Forelimb muscle (tissue), 1 donor: ENCODE measurements around the gene LTA4H. TPM values are rescaled to one million over a fixed set of nuclear protein-coding genes. Genes with fewer than 3 reads are reported as not detected.
"Not testable (repeated sequence)": the region's sequence is repeated elsewhere in the genome, so short reads cannot be mapped to it uniquely, and the experiment has no call there.

Source experiments
- DNase-seq: peaks from one replicate; pipeline ENCODE4 v3.0.0-alpha.2; 2013; ENCODE audit warnings: low read depth
- polyA plus RNA-seq: library from polyadenylated mRNA; unstranded; fragments of 120-200 nt; gene quantifications from one replicate; pipeline ENCODE4 v1.2.1, GENCODE V29; 2013; ENCODE audit not compliant: insufficient read length

LTA4H gene
- polyA plus RNA-seq, 1 donor: 74.4 TPM

DNA sequence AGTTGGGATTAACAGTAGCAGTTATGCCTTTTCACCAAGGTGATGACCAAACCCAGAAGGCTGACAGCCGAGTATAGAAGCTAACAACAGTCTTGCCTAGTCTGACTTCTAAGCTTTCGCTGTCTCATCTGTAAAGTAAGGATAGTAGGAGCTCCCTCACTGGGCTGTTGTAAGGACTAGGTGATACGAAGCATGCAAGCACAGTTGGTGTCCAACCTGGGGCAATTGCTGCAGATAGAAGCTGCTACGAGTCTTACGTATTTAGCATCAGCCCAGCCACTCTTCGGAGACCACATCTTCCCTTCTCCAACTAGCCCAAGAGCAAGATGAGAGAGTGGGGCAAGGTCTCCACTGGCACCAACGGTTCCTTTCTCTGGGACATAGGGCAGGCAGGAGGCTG, 45.3 kb downstream of the LTA4H start:
- no peak for DNase-seq

DNA sequence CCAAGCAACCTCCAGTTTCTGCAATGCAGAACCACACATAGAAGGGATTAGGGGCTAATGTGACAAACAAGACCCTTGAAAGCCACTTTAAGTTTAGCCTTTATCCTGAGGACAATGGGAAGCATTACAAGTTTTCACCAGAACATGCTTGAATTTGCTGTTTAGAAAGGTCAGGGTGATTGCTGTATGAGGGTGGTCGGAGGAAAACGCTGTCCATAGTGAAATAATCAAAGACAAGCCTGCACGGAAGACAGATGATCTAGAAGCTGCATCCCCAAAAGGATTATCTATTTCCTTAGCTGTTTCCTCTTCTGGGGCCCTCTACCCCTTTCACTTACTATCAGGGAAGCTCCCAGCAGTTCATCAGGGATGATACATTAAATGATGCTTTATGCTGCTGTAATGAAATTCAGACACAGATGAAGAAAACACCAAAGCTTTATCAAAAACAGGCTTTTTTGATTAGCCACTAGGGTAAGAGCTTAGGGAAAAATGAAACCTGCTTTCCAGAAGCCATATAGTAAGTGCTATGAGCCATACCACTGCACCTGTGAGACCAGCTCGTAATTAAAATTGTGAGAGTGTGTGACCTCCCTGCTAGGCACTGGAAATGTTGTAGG, 45.8 kb downstream of the LTA4H start:
- DNase-seq: no peak

DNA sequence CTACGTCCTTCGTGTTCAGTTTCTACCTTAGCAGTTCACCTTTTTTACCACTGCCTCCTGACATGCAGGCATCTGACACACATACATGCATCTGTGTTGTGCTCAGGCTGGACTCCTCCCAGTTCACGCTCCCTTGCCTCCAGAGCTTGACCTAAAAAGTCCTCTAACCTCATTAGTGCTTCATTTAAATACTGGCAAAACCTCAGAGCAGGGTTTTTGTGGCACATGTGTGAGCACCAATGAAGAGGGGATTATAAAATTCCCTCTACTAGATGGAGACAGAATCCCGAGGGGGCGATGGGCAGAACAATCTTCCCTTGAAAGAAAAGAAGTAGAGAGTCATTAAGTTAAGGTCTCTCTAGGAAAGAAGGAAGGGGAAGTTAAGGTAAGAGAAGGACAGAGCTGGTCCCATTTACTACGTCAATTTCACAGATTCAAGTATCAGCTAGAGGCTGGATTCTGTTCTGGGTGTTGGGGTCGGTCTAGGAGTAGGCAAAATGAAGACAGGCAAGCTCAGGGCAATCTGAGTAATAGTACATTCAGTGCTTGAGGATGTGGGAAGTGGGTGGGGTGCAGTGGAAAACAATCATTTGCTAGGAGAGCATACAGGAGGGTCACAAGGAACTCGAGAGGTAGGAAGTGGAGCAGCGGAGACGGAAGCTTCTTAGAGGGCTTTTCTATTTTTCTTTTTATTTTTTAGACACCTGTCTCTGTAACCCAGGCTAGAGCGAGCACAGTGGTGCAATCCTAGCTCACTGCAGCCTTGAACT, 46.7 kb downstream of the LTA4H start:
- no peak for DNase-seq

DNA sequence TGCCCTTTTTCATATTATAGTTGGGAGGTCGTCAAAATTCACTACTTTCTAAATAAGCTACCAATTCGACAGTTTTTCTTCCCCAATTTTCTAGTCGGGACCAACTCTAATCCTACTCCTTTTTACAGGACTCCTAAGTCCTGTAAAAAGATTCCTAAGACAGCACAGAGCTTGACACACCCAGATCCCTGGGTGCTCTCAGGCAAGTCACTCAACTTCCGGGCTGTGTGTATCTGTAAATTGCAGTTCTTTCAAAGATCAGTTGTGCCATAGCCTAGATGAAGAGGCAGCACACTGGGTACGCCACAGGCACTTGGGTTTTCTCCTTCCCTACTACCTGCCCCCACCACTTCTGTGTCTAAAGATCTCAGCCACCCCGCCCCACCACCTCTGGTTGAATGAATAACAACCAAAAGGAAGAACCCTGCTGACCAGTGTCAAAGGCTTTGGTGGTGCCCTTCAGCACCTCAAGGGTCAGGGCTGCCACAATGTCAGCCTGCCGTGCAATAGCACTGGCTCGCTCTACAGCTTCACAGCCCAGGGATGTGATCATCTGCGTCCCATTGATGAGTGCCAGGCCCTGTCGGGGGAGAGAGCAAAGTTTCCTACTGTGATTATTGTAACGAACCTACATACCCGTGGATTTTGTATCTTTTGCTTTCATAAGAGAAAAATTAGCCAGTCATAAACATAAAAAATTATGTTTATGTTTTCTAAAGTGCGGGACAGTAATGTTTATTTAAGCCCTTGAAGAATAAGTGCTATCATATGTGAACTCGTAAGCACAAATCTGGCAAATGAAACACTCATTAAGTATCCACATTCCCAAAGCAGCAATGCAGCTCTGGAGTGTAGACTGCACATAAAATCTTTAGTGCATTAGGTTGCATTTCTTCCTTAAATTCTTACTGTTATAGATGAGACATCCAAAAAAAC, 48.5 kb downstream of the LTA4H start:
- DNase-seq: no peak

DNA sequence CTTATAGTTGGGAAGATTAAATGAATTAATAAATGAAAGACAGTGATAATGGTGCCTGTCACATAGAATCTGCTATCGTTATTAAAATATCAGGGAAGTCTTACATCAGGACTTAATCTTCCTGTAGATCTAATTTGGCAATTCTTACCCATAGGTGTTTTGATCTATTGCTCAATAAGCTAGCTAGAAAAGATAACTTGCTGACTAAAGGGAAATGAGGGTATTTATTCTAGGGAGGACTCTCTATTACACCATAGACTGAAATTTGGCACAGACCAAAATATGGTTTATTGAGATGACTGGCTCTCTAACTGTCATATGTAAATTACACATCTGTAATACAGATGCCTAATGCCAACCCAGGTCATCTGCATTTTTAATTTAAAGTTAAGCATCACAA, 50.7 kb downstream of the LTA4H start:
- DNase-seq: no peak

DNA sequence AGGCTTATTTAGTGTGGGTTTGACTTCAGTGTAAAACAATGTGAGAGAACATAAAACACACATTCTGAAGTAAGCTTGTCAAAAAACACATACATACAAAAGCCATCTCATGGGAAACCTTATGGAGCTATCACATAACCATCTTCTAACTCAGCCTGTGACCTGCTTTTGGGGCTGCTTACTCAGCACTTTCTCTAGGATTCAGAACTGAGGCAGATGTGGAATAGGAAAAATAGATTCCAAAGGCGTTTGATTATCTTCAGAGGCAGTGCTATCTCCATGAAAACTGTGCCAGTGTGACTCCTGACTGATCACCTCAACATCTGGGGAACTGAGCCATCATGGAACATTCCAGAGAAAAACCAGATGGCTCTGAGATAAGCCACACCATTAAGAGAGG, 52.8 kb downstream of the LTA4H start:
- DNase-seq: no peak

DNA sequence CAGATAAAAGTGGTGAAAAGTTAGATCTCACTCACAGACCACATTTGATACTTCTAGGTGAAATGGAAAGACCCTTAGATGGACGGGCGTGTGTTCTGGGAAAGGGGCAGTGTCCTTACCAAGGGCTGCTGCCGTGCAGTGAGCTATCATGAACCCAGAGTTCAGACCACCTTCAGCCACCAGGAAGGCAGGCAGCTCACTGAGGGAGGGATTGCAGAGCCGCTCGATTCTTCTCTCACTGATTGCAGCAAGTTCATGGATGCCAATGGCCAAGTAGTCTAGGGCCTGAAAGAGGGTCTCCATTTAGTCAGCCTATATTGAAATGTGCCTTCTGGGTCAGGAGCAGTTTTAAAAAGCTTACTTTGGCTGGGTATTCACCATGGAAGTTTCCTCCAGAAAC, 55.0 kb downstream of the LTA4H start:
- DNase-seq: no peak

DNA sequence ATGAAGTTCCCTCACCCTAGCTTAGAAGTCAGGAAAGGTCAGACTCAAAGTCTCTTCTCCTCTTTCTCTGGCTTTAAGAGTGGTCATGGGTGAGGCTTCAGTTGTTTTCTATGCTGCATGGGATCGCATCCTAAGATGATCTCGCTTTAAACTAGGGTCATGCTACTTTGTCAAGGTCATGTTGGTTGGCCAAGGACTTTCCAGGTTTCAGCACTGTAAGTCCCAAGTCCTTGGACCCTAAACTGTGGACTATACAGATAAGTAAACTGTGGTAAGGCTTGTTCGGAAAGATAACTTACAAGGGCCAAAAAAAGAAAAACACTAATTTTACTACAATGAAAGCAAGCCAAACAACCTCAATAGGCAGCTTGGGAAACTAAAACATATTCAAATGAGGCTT, 56.6 kb downstream of the LTA4H start:
- DNase-seq: no peak

DNA sequence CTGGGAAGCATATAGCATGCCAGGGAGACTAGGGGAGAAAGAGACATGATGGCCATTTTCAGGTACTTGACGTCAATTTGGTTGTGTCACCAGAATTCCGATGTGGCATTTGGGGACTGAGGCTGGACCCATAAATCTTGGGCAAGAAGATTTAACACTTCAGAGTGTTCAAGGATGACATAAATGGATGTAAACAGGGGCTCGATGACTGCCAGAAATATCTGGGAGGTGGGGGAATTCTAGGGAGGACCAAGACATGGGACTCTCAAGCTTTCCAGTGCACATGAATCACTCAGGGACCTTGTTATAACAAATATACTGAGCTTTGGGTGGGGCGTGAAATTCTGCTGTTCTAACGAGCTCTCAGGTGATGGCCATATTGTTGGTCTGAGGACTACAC, 57.0 kb downstream of the LTA4H start:
- DNase-seq: no peak

DNA sequence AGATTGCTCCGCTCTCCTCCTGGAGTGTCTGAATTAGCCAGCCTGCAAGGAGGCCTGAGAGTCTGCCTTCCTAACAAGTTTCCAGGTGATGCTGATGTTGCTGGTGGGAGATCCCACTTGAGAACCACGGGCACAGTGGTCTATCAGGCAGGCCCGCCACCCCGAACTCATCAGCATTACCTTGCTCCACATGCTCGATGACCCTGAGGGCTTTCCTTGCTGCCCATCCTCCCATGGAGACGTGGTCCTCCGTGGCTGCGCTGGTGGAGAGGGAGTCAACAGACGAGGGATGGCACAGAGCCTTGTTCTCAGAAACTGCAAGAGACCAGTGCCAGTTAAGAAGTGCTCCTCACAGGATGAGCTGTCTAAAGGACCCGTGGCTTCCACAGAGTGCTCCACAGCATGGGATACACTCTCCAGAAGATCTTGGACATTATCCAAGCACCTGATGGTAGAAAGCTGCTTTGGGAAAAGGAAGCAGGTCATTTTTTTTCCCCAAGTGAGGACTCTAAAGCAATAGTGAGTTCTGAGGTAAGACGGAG, 57.6 kb downstream of the LTA4H start:
- no peak for DNase-seq

DNA sequence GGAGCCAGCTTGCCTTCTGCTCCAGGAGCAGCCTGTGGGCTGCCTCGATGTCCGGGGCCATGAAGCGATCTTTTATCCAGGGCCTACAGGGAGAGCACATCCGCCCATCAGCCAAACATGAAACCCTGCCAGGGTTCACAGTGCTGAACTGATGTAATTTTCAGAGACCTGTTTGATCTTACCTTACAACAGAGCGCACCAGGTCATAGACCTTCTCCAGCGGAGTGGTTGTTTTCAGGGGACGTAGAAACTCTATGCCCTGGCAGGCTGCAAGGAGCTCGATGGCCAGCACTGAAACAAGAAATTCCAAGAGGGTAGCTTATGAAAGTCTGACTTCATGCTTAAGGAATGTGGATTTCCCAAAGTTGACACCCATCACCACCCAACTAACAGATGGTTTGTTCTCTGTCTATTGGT, 59.0 kb downstream of the LTA4H start:
- no peak for DNase-seq

DNA sequence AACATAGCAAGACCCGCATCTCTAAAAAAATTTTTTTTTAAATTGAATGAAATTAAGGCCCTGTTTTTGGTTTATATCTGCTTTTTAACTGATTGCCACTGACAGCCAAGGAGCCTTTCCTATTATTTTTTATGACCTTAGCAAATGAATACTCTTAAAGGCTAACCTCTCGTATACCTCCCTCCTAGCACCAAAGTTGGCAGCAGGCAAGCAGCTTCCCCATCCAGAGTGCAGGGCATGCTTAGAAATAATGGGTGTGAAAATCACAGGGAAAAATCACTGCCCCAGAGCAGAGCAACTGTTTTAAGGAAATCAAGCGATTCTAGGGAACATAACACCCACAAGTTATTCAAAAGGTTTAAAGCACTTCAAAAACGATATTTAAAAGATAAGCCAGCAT, 59.9 kb downstream of the LTA4H start:
- no peak for DNase-seq

DNA sequence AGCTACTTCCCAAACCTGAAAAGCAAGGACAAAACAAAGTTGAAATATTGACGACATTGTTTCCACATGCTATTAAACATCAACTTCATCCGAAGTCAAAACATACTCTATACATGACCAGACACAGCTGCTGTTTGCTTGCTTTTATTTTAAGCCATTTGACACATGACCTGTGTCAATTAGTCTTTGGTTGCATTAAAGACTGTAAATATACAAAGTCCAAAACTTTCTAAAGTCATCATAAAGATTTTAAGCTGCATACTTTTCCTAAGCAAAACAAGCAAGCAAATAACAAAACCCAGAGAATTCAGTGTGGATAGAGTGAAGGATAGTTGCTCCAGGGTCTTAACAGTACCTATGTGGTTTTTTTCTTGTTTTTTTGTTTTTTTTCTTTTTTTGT, 61.0 kb downstream of the LTA4H start:
- no peak for DNase-seq

DNA sequence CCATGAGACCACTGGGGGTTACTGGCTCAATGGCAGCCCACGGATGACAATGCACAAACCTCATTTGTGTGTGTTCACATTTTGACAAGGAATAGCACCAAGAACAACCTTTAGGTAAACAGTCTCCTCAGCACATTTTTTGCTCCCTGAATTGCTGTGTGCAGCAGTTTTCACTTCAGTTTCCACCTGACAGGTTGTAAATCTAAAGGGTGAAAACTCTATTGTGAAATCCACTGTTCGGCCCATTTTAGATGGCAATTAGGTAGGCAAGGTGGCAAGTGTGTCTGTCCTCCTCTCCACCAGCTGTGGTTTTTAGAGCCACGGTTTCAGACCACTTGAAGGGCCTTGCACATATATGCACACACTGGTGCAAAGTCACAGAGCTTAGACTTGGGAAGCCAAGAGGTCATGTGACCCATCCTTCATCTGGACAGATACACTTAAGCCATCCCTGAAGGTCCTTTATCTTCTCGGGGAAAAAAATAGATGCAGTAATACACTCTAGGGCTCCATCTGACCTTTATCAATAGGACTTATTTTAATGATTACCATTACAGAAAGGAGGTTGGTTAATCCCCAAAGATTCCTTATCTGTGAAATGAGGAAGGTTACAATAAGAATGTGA, 62.4 kb downstream of the LTA4H start:
- DNase-seq: no peak

DNA sequence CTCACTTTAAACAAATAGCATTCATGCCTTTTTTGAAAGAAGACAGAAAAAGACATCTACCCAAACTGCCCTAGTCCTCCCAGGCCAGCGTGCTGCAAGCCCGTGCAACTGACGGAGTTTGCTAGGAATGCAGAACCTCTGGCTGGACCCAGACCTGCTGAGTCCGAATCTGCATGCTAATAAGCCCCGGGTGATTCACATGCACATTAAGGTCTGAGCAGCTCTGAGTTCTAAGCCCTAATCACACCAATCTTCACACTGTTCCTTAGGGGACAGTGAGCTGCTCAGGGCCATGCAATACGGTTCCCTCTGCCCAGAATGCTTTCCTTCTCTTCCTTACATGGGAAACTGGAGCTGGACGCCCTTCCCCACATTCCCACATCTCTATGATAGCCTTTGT, 64.5 kb downstream of the LTA4H start:
- DNase-seq: no peak

DNA sequence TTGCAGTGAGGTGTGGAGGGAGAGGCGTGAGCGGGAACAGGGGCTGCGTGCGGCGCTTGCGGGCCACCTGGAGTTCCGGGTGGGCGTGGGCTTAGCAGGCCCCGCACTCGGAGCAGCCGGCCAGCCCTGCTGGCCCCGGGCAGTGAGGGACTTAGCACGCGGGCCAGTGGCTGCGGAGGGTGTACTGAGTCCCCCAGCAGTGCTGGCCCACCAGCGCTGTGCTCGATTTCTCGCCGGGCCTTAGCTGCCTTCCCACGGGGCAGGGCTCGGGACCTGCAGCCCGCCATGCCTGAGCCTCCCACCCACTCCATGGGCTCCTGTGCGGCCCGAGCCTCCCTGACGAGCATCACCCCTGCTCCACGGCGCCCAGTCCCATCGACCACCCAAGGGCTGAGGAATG, 66.3 kb downstream of the LTA4H start:
- DNase-seq: not testable (repeated sequence)

DNA sequence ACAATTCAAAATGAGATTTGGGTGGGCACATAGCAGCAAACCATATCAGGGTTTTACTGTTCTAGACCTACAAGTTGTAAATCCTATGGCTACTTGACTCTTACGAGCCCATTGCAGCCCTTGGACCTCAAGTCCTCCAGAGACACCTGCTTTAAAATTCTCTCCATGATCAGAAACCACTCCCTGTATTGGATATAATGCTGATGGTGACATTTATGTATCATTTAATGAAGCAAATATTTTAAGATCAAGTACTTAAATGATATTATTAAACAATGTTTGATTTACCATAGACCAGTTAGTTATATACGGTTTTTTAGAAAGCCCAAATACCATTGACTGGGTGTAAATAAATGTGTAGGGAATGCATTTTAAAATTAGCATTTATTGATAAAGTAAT, 68.1 kb downstream of the LTA4H start:
- DNase-seq: no peak

DNA sequence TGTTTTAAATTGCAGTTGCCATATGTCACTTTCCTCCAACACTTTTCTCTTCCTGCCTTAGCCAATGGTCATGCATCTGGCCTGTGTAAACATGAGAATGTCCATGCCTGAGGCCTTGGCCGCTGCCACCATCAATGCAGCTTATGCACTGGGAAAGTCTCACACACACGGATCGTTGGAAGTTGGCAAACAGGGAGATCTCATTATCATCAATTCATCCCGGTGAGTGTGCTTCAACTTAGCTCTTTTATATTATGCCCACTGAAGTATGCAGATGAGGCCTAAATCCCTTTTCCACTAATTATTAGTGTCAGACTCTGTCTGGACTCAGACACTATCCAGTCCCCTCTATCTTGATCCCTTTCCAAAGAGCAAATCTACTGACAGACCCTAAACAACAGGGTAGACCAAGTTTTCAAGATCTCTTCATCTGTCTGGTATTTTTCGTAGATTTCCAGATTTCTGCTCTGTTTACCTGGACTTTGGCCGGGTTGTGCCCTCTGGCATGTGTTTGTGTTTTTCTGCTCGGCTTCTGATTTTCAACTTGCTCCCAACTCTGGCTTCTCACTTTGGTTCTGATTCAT, 69.0 kb downstream of the LTA4H start:
- DNase-seq: no peak

DNA sequence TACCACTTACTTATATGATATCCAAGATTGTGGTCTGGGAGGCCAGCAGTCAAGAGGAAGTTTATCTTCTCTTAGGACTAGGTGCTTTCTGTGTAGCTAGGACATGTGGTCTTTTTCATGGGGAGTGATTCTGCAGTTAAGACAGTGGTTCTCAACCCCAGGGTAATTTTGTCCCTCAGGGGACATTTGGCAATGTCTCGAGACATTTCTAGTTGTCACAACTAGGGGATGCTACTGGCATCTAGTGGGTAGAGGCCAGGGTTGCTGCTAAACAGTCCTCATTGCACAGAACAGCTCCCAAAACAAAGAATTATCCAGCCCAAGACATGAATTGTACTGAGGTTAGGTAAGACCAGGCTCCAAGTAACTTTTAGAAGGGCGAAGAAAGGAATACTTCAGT, 72.3 kb downstream of the LTA4H start:
- DNase-seq: no peak

DNA sequence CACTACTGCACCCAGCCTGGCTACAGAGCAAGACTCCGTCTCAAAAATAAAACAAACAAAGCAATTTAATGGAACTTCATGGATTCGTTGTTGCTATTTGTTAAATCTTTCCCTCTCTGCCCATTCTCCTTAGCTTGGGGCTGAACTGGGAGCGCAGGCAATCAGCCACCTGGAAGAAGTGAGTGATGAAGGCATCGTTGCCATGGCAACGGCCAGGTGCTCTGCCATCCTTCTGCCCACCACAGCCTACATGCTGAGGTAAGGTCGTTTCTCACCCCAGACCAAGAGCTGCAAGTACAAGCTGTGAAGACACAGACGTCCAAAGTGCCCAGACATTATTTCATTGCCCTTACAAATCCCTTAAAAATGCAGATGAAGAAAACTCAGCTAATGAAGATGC, 73.2 kb downstream of the LTA4H start:
- no peak for DNase-seq

DNA sequence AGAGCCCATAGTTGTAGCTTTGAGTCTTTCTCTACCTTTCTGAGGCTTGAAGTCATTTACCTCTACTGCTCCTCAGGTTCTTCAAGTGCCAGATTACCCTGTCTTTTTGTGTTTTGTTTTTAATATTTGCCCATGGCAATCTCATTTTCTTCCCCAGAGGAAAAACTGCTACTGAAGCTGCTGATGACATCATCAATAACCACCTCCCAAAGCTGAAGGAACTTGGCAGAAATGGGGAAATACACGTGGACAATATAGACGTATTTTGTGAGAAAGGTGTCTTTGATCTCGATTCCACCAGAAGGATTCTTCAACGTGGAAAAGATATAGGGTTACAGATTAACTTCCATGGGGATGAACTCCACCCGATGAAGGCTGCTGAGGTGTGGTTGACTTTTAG, 75.1 kb downstream of the LTA4H start:
- no peak for DNase-seq

DNA sequence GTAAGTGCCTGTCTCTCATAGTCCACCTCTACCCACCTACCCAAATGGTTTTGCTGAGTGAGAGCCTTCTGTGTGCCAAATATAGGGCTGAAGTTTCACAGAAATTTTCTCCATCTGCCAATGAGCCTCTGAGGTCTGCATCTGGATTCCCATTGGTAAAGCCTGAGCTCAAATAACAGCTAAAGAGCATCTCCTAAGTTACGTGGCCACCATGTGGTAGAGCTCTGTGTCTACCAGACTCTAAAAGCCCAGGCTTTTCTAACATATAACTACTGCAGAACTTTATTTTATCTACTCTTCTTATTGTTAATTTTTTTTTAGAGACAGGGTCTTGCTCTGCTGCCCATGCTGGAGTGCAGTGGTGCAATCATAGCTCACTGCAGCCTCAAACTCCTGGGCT, 76.3 kb downstream of the LTA4H start:
- no peak for DNase-seq
